HG03039 (cell line): ENCODE measurements around the gene TYW3.
A peak's percentile ranks its signal among the peaks of the same experiment; 100 is the strongest.

ENCODE experiments used
- ATAC-seq: cut with Tn5 transposase; IDR thresholded peaks from one replicate; pipeline ENCODE4 v1.9.1; 2021; ENCODE audit warnings: mild to moderate bottlenecking, moderate library complexity; ENCODE audit not compliant: unreplicated experiment

TYW3 gene

DNA sequence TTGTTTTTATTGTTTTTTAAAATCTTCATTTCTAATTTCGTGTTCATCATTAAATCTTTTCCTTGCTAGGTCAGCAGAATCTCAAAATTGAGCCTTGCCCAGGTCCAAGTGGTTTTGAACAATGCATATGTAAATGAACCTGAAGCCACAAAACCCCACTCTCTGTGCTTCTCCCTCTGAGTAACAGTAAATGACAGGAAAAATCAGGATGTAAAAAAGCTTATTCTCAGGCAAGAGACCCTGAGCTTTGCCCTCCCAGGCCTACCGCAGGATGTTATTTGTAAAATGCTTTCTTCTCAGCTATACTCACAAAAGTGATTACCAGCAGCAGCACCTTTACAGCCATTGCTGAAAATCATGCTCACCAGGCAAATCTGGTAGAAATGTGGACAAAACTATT, 47.6 kb downstream of the TYW3 start:
- no peak for ATAC-seq

DNA sequence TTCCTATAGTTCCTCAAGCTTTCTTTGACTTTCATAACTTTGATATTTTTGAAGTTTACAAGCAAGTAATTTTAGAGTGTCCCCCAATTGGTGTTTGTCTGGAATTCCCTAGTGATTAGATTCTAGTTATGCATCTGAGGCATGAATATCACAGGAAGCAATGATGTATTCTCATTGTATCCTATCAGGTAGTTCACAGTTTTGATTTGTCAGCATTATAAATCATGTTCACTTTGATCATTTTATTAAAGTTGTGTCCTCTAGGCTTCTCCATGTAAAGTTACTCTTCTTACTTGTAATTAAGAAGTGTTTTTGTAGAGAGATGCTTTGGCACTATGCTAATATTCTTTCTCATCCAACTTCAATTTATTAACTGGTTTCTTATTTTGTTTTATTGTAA, 53.0 kb downstream of the TYW3 start:
- ATAC-seq: no peak

DNA sequence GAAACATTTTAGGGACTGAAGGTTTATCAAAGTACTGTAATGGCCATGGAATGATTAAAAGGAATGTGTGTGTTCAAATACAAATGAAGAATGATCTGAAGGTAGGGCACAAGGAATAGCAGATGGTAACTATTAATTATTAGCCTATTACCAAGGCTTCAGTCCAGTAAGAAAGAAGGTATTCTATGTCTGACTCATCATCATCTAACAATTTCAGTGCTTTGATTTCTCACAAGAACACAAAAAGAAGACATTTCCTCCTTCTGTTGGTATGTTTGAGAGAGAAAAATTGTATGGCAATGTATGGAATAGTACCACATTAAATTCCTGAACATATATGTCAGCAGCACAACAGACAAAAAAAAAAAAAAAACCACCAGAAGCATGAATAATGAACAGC, 57.5 kb downstream of the TYW3 start:
- ATAC-seq: no peak

DNA sequence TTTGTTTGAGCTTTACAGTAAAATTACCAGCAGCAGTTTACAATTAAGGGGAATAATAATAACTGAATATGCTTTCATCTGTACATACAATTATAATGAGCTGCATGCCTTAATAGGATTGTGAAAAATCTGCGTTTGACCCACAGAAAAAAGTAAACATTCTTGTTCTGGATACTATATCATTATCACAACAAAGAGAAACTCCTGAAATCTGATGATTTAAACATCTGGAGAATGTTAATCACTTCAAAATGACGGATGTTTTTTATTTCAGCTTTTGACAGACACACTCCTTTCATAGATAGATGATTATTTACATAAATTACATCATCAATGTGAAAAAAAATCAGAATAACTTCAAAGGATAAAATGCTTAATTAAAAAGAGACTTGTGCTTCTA, 58.5 kb downstream of the TYW3 start:
- ATAC-seq: no peak

DNA sequence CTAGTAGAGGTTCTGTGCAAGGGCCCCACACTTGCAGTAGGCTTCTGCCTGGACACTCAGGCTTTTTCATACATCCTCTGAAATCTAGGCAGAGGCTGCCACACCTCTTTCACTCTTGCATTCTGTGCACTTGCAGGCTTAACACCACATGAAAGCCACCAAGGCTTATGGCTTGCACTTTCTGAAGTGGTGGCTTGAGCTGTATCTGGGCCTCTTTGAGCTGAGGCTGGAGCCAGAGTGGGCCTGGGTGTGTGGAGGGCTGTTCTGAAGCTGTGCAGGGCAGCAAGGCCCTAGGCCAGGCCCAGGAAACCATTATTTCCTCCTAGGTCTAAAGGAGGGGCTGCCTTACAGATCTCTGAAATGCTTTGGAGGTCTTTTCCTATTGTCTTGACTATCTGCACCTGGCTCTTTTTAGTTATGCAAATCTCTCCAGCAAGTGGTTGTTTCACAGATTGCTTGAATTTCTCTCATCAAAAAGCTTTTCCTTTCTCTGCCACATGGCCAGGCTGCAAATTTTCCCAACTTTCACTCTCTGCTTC, 66.2 kb downstream of the TYW3 start:
- ATAC-seq: no peak

DNA sequence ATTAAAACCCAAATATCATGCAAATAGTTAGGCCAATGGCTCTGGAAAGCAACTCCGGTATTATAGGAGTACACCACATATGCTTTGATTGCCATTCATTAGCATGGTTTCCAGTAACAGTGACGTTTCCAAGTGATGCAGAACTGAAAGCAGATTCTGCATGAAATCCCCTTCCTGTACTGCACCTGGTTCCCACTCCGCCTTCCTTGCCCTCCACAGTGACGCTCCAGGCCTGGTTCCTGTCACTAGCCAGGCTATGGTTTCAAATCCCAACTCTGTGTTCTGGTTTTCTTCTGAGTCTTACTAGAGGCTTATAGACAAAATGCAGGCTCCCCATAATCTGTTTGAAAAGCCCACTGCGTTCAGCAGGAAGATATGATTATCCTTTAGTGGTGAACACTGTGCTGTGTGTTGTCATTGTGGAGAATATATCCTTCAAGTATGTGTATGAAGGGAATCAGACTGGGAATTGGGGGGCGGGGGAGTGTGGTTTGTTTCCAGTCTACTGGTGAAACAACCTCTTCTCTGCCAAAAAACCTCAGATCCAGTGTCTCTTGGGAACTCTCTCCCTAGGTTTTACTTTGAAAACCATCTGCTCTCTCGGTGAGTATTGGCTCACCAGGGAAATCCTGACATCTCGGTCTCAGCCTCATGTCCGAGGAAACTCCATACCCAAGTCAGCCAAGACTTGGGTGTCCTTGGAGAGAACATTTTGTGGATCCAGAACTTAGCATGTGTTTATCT, 78.7 kb downstream of the TYW3 start:
- peak; percentile 63 for ATAC-seq

DNA sequence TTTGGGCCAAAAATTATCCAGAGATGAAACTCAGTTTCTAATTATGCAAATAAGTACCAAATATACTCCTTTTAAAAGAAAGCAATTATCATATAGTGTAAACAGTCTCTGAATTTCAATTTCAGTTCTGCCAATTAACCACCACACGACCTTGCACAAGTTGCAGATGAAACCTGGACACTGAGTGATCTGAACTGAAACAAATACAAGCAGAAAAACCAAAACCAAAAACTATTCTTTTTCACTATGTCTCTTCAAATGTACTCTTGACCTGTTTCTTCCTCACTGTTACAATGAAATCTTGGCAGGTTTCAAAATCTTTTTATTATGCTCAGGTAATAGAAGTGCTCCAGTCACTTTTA, 79.2 kb downstream of the TYW3 start:
- ATAC-seq: peak; percentile 96
